ENCODE measurements around the gene MCU. TPM values are rescaled to one million over a fixed set of nuclear protein-coding genes. Genes with fewer than 3 reads are reported as not detected.

The MCU gene
- polyA plus RNA-seq, 2 donors: 17.8 to 36.0 TPM

- Histone ChIP-seq H3K4me1 (ENCODE audit: control insufficient read depth in 2 of 2, insufficient read depth in 2 of 2, low read length in 1 of 2) (no peaks in the 10 kb centered on the region), H3K36me3 (ENCODE audit: control insufficient read depth in 2 of 2, insufficient read depth in 2 of 2, low read length in 1 of 2) (no peaks in the 10 kb centered on the region), H3K27me3 (ENCODE audit: control insufficient read depth in 1 of 2, insufficient read depth in 2 of 2, low read length in 2 of 2) (peaks cover 0 to 2% of the 10 kb centered on the region in 2 donors), H3K27ac (ENCODE audit: low read depth in 2 of 2, low read length in 1 of 2) (no peak overlapping the region), H3K9me3 (ENCODE audit: control insufficient read depth in 2 of 2, insufficient read depth in 1 of 2, low read depth in 1 of 2, low read length in 1 of 2) (no peaks in the 10 kb centered on the region), H3K4me3 (ENCODE audit: low read depth in 1 of 2, low read length in 2 of 2) (no peak overlapping the region)
- 48 to 56% methylated on average over 2 of the region's 2 CpGs for WGBS, 2 donors
Observed at GRCh38 chr10:72818076-72818475, 126.1 kb downstream of the MCU start.

GRCh38 chr10:72819053-72819452 lies 127.1 kb downstream of the MCU start:
- Histone ChIP-seq H3K27me3 (ENCODE audit: control insufficient read depth in 1 of 2, insufficient read depth in 2 of 2, low read length in 2 of 2) (peaks cover 0 to 1% of the 10 kb centered on the region in 2 donors), H3K27ac (ENCODE audit: low read depth in 2 of 2, low read length in 1 of 2) (no peak overlapping the region), H3K4me3 (ENCODE audit: low read depth in 1 of 2, low read length in 2 of 2) (no peak overlapping the region), H3K36me3 (ENCODE audit: control insufficient read depth in 2 of 2, insufficient read depth in 2 of 2, low read length in 1 of 2) (no peaks in the 10 kb centered on the region), H3K9me3 (ENCODE audit: control insufficient read depth in 2 of 2, insufficient read depth in 1 of 2, low read depth in 1 of 2, low read length in 1 of 2) (no peaks in the 10 kb centered on the region), H3K4me1 (ENCODE audit: control insufficient read depth in 2 of 2, insufficient read depth in 2 of 2, low read length in 1 of 2) (no peaks in the 10 kb centered on the region)
- 91 to 100% methylated on average over 1 of the region's 1 CpG for WGBS, 2 donors

- Histone ChIP-seq H3K9me3 (ENCODE audit: control insufficient read depth in 2 of 2, insufficient read depth in 1 of 2, low read depth in 1 of 2, low read length in 1 of 2) (no peaks in the 10 kb centered on the region), H3K36me3 (ENCODE audit: control insufficient read depth in 2 of 2, insufficient read depth in 2 of 2, low read length in 1 of 2) (no peaks in the 10 kb centered on the region), H3K4me3 (ENCODE audit: low read depth in 1 of 2, low read length in 2 of 2) (no peak overlapping the region), H3K4me1 (ENCODE audit: control insufficient read depth in 2 of 2, insufficient read depth in 2 of 2, low read length in 1 of 2) (no peaks in the 10 kb centered on the region), H3K27me3 (ENCODE audit: control insufficient read depth in 1 of 2, insufficient read depth in 2 of 2, low read length in 2 of 2) (no peaks in the 10 kb centered on the region), H3K27ac (ENCODE audit: low read depth in 2 of 2, low read length in 1 of 2) (no peak overlapping the region)
- 97 to 98% methylated on average over 2 of the region's 2 CpGs for WGBS, 2 donors
Observed at GRCh38 chr10:72821606-72822005, 129.7 kb downstream of the MCU start.

GRCh38 chr10:72822342-72822986 lies 130.5 kb downstream of the MCU start:
- no peaks in the 10 kb centered on the region for H3K36me3 ChIP-seq (ENCODE audit: control insufficient read depth in 2 of 2, insufficient read depth in 2 of 2, low read length in 1 of 2)
- no peaks in the 10 kb centered on the region for H3K4me1 ChIP-seq (ENCODE audit: control insufficient read depth in 2 of 2, insufficient read depth in 2 of 2, low read length in 1 of 2)
- H3K9me3 ChIP-seq (ENCODE audit: control insufficient read depth in 2 of 2, insufficient read depth in 1 of 2, low read depth in 1 of 2, low read length in 1 of 2): no peaks in the 10 kb centered on the region
- whole genome bisulfite sequencing, 2 donors: 96 to 97% methylated on average over 4 of the region's 4 CpGs
- no peak overlapping the region for H3K27ac ChIP-seq (ENCODE audit: low read depth in 2 of 2, low read length in 1 of 2)
- no peak overlapping the region for H3K4me3 ChIP-seq (ENCODE audit: low read depth in 1 of 2, low read length in 2 of 2)
- no peaks in the 10 kb centered on the region for H3K27me3 ChIP-seq (ENCODE audit: control insufficient read depth in 1 of 2, insufficient read depth in 2 of 2, low read length in 2 of 2)

- no peaks in the 10 kb centered on the region for H3K9me3 ChIP-seq (ENCODE audit: control insufficient read depth in 2 of 2, insufficient read depth in 1 of 2, low read depth in 1 of 2, low read length in 1 of 2)
- H3K27me3 ChIP-seq (ENCODE audit: control insufficient read depth in 1 of 2, insufficient read depth in 2 of 2, low read length in 2 of 2): no peaks in the 10 kb centered on the region
- no peak overlapping the region for H3K27ac ChIP-seq (ENCODE audit: low read depth in 2 of 2, low read length in 1 of 2)
- no peaks in the 10 kb centered on the region for H3K4me1 ChIP-seq (ENCODE audit: control insufficient read depth in 2 of 2, insufficient read depth in 2 of 2, low read length in 1 of 2)
- H3K36me3 ChIP-seq (ENCODE audit: control insufficient read depth in 2 of 2, insufficient read depth in 2 of 2, low read length in 1 of 2): no peaks in the 10 kb centered on the region
- H3K4me3 ChIP-seq (ENCODE audit: low read depth in 1 of 2, low read length in 2 of 2): no peak overlapping the region
Observed at GRCh38 chr10:72825163-72825562, 133.2 kb downstream of the MCU start.

- Histone ChIP-seq H3K4me1 (ENCODE audit: control insufficient read depth in 2 of 2, insufficient read depth in 2 of 2, low read length in 1 of 2) (no peaks in the 10 kb centered on the region), H3K27ac (ENCODE audit: low read depth in 2 of 2, low read length in 1 of 2) (no peak overlapping the region), H3K36me3 (ENCODE audit: control insufficient read depth in 2 of 2, insufficient read depth in 2 of 2, low read length in 1 of 2) (no peaks in the 10 kb centered on the region), H3K27me3 (ENCODE audit: control insufficient read depth in 1 of 2, insufficient read depth in 2 of 2, low read length in 2 of 2) (no peaks in the 10 kb centered on the region), H3K4me3 (ENCODE audit: low read depth in 1 of 2, low read length in 2 of 2) (no peak overlapping the region), H3K9me3 (ENCODE audit: control insufficient read depth in 2 of 2, insufficient read depth in 1 of 2, low read depth in 1 of 2, low read length in 1 of 2) (no peaks in the 10 kb centered on the region)
Observed at GRCh38 chr10:72826346-72826745, 134.4 kb downstream of the MCU start.

GRCh38 chr10:72828294-72828693 lies 136.4 kb downstream of the MCU start:
- H3K27ac ChIP-seq (ENCODE audit: low read depth in 2 of 2, low read length in 1 of 2): no peak overlapping the region
- no peaks in the 10 kb centered on the region for H3K4me1 ChIP-seq (ENCODE audit: control insufficient read depth in 2 of 2, insufficient read depth in 2 of 2, low read length in 1 of 2)
- no peaks in the 10 kb centered on the region for H3K27me3 ChIP-seq (ENCODE audit: control insufficient read depth in 1 of 2, insufficient read depth in 2 of 2, low read length in 2 of 2)
- no peaks in the 10 kb centered on the region for H3K36me3 ChIP-seq (ENCODE audit: control insufficient read depth in 2 of 2, insufficient read depth in 2 of 2, low read length in 1 of 2)
- H3K4me3 ChIP-seq (ENCODE audit: low read depth in 1 of 2, low read length in 2 of 2): no peak overlapping the region
- no peaks in the 10 kb centered on the region for H3K9me3 ChIP-seq (ENCODE audit: control insufficient read depth in 2 of 2, insufficient read depth in 1 of 2, low read depth in 1 of 2, low read length in 1 of 2)

GRCh38 chr10:72830625-72831024 lies 138.7 kb downstream of the MCU start:
- no peaks in the 10 kb centered on the region for H3K27me3 ChIP-seq (ENCODE audit: control insufficient read depth in 1 of 2, insufficient read depth in 2 of 2, low read length in 2 of 2)

GRCh38 chr10:72831696-72832409 lies 139.9 kb downstream of the MCU start:
- 58 to 70% methylated on average over 8 of the region's 8 CpGs for WGBS, 2 donors
- Histone ChIP-seq H3K36me3 (ENCODE audit: control insufficient read depth in 2 of 2, insufficient read depth in 2 of 2, low read length in 1 of 2) (no peaks in the 10 kb centered on the region), H3K9me3 (ENCODE audit: control insufficient read depth in 2 of 2, insufficient read depth in 1 of 2, low read depth in 1 of 2, low read length in 1 of 2) (no peaks in the 10 kb centered on the region), H3K4me1 (ENCODE audit: control insufficient read depth in 2 of 2, insufficient read depth in 2 of 2, low read length in 1 of 2) (no peaks in the 10 kb centered on the region), H3K27me3 (ENCODE audit: control insufficient read depth in 1 of 2, insufficient read depth in 2 of 2, low read length in 2 of 2) (no peaks in the 10 kb centered on the region), H3K4me3 (ENCODE audit: low read depth in 1 of 2, low read length in 2 of 2) (no peak overlapping the region), H3K27ac (ENCODE audit: low read depth in 2 of 2, low read length in 1 of 2) (no peak overlapping the region)

More at GRCh38 chr10:72830625-72831024, 138.7 kb downstream of the MCU start:
- WGBS, 2 donors: 55 to 56% methylated on average over 2 of the region's 2 CpGs
- H3K36me3 ChIP-seq (ENCODE audit: control insufficient read depth in 2 of 2, insufficient read depth in 2 of 2, low read length in 1 of 2): no peaks in the 10 kb centered on the region
- no peaks in the 10 kb centered on the region for H3K4me1 ChIP-seq (ENCODE audit: control insufficient read depth in 2 of 2, insufficient read depth in 2 of 2, low read length in 1 of 2)
- H3K9me3 ChIP-seq (ENCODE audit: control insufficient read depth in 2 of 2, insufficient read depth in 1 of 2, low read depth in 1 of 2, low read length in 1 of 2): no peaks in the 10 kb centered on the region
- H3K4me3 ChIP-seq (ENCODE audit: low read depth in 1 of 2, low read length in 2 of 2): no peak overlapping the region
- no peak overlapping the region for H3K27ac ChIP-seq (ENCODE audit: low read depth in 2 of 2, low read length in 1 of 2)

- Histone ChIP-seq H3K27ac (ENCODE audit: low read depth in 2 of 2, low read length in 1 of 2) (no peak overlapping the region), H3K4me3 (ENCODE audit: low read depth in 1 of 2, low read length in 2 of 2) (no peak overlapping the region)
Observed at GRCh38 chr10:72832701-72833100, 140.8 kb downstream of the MCU start.

More at GRCh38 chr10:72832701-72833100, 140.8 kb downstream of the MCU start:
- H3K4me1 ChIP-seq (ENCODE audit: control insufficient read depth in 2 of 2, insufficient read depth in 2 of 2, low read length in 1 of 2): no peaks in the 10 kb centered on the region
- no peaks in the 10 kb centered on the region for H3K9me3 ChIP-seq (ENCODE audit: control insufficient read depth in 2 of 2, insufficient read depth in 1 of 2, low read depth in 1 of 2, low read length in 1 of 2)
- no peaks in the 10 kb centered on the region for H3K36me3 ChIP-seq (ENCODE audit: control insufficient read depth in 2 of 2, insufficient read depth in 2 of 2, low read length in 1 of 2)
- no peaks in the 10 kb centered on the region for H3K27me3 ChIP-seq (ENCODE audit: control insufficient read depth in 1 of 2, insufficient read depth in 2 of 2, low read length in 2 of 2)

Measured in esophagus (tissue), 2 donors.